ENCODE results near the gene STAB2.

GRCh38 chr12:103580026-103580425 lies 7.0 kb upstream of the STAB2 start:
- TF ChIP-seq POLR2A (IDR thresholded peaks at IDR 0.05; ENCODE audit: low read depth, low read length) (no peak), CEBPB (IDR thresholded peaks at IDR 0.05; ENCODE audit: low read depth, low read length) (no peak), RFX5 (IDR thresholded peaks at IDR 0.05; ENCODE audit: low read depth, low read length) (no peak), RAD21 (IDR thresholded peaks at IDR 0.05; ENCODE audit: low read length) (no peak), USF2 (IDR thresholded peaks at IDR 0.05; ENCODE audit: low read depth, low read length) (no peak), MAFK (IDR thresholded peaks at IDR 0.05; ENCODE audit: low read depth, low read length) (no peak), BHLHE40 (IDR thresholded peaks at IDR 0.05; ENCODE audit: low read depth, low read length) (no peak)
- TF ChIP-seq, protein P1, sequence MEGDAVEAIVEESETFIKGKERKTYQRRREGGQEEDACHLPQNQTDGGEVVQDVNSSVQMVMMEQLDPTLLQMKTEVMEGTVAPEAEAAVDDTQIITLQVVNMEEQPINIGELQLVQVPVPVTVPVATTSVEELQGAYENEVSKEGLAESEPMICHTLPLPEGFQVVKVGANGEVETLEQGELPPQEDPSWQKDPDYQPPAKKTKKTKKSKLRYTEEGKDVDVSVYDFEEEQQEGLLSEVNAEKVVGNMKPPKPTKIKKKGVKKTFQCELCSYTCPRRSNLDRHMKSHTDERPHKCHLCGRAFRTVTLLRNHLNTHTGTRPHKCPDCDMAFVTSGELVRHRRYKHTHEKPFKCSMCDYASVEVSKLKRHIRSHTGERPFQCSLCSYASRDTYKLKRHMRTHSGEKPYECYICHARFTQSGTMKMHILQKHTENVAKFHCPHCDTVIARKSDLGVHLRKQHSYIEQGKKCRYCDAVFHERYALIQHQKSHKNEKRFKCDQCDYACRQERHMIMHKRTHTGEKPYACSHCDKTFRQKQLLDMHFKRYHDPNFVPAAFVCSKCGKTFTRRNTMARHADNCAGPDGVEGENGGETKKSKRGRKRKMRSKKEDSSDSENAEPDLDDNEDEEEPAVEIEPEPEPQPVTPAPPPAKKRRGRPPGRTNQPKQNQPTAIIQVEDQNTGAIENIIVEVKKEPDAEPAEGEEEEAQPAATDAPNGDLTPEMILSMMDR (conservative IDR thresholded peaks at IDR 0.05; ENCODE audit: low read depth, low read length), result no peak
